ENCODE data around the gene ZNF195.
"Not testable (repeated sequence)": the region's sequence is repeated elsewhere in the genome, so short reads cannot be mapped to it uniquely, and the experiment has no call there.

ZNF195 gene

GRCh38 chr11:3378426-3379423 is at the start of gene ZNF195:
Gene ZNF195 (minus strand): TSS chr11:3379146. CDS start chr11:3379040, 106 bp downstream.
- DNase-seq (ENCODE audit: low read depth in 1 of 2, low spot score in 1 of 2): peak; percentile 94 to 97

GRCh38 chr11:3428076-3428475 is 49.1 kb upstream of the ZNF195 start:
- DNase-seq (ENCODE audit: low read depth in 1 of 2, low spot score in 1 of 2): not testable (repeated sequence)

DNA sequence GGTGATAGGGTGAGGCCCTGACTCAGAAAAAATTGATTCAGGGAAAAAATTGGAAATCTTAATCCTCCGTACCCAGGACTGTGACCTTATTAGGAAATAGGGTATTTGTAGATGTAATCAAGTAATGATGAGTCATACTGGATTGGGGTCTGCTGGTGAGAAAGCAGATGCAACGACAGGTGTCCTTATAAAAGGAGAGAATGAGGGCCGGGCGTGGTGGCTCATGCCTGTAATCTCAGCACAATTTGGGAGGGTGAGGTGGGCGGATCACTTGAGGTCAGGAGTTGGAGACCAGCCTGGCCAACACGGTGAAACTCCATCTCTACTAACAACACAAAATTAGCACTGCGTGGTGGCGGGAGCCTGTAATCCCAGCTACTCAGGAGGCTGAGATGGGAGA is 47.6 kb upstream of the ZNF195 start:
- DNase-seq (ENCODE audit: low read depth in 1 of 2, low spot score in 1 of 2): not testable (repeated sequence)

- not testable (repeated sequence) for DNase-seq (ENCODE audit: low read depth in 1 of 2, low spot score in 1 of 2)
These were observed 45.0 kb upstream of the ZNF195 start for GRCh38 chr11:3423928-3424327.

DNA sequence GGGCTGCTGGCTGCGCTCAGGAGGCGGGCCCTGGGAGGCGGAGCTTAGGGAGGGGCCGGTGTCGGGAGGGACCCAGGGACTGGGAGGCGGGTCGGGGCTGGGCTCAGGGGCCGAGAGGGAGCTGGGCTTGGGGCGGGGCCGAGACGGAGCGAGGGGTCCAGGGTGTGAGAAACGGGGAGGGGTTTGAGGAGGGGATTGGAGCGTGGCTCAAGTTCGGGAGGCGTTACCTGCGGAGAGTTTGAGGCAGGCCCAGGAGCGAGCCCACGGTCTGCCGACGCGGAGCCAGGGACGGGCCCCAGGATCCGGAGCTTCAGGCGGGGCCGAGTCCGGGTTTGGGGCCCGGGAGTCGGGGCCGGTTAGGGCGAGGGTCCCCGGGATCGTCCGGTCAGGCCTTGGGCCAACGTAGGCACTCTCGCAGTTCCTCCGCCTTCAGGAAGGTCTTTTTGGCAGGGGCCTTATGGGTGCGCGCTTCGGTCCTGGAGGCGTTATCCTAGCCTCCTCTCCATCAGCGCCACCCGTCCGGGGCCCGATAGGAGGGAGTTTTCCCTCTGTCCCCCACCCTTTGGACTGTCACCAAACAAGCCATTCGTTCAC is 44.3 kb upstream of the ZNF195 start:
- not testable (repeated sequence) for DNase-seq (ENCODE audit: low read depth in 1 of 2, low spot score in 1 of 2)

- DNase-seq (ENCODE audit: low read depth in 1 of 2, low spot score in 1 of 2): peak; percentile 97 to 98
These were observed 43.6 kb upstream of the ZNF195 start for GRCh38 chr11:3422380-3423137.

- not testable (repeated sequence) for DNase-seq (ENCODE audit: low read depth in 1 of 2, low spot score in 1 of 2)
These were observed 42.8 kb upstream of the ZNF195 start for GRCh38 chr11:3421608-3422379.

- DNase-seq (ENCODE audit: low read depth in 1 of 2, low spot score in 1 of 2): not testable (repeated sequence)
These were observed 41.5 kb upstream of the ZNF195 start for GRCh38 chr11:3420281-3421042.

DNA sequence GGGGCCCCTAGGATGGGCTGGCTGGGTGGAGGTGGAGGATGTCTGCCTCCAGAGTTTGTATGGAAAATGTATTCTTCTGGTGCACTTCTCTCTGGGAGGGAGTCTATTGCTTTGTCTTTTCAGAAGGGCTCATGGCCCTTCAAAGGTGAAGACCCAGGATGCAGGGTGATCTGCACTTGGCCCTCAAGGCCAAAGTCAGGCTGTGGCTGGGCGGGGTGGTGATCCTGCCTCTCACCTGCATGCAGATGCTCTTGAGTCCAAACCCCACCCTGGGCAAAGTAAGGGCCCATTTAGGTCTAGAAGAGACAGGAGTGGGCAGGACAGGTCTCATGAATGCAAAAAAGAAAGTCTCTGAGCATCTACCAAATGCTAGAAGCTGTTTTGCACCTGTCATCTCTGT is 40.5 kb upstream of the ZNF195 start:
- not testable (repeated sequence) for DNase-seq (ENCODE audit: low read depth in 1 of 2, low spot score in 1 of 2)

DNA sequence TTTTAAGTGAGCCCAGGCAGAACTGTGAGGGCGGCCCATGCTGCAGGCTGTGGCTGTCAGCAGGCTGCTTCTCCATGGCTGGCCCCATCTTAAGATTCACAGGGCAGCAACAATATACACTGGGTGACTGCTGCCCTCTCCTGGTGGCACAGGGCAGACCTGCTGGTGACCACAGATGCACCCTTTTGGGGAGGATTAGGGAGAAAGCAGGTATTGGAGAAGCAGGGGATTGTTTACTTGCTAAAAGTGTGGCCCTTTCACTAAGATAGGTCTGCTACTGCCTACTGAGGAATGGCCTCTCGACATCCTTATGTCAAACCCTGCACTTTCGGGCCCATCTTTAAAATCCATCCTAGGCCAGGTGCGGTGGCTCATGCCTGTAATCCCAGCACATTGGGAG is 38.1 kb upstream of the ZNF195 start:
- peak; percentile 16 to 45 for DNase-seq (ENCODE audit: low read depth in 1 of 2, low spot score in 1 of 2)

- not testable (repeated sequence) for DNase-seq (ENCODE audit: low read depth in 1 of 2, low spot score in 1 of 2)
These were observed 36.4 kb upstream of the ZNF195 start for GRCh38 chr11:3415301-3415700.

- not testable (repeated sequence) for DNase-seq (ENCODE audit: low read depth in 1 of 2, low spot score in 1 of 2)
These were observed 34.7 kb upstream of the ZNF195 start for GRCh38 chr11:3413666-3414065.

GRCh38 chr11:3412837-3413236 is 33.9 kb upstream of the ZNF195 start:
- no peak for DNase-seq (ENCODE audit: low read depth in 1 of 2, low spot score in 1 of 2)

DNA sequence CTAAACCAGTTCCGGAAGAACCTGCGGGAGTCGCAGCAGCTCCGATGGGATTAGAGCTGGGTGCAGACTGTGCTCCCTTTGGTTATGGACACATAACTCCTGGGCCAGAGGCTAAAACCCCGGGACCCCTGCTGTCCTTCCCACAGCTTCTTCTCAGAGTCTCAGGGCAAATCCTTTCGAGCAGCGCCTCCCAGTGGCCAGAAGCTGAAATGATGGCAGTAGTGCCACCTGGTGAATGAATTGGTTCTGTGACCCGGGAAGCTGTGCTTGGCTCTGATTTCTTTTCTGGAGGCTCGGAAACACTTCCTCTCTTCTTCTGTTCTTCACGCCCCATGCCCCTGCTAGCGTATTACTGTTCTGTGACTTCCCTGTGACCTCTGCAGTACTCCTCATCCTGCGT is 29.8 kb upstream of the ZNF195 start:
- DNase-seq (ENCODE audit: low read depth in 1 of 2, low spot score in 1 of 2): peak; percentile 53 to 67

- DNase-seq (ENCODE audit: low read depth in 1 of 2, low spot score in 1 of 2): not testable (repeated sequence)
These were observed 29.2 kb upstream of the ZNF195 start for GRCh38 chr11:3408058-3408605.

DNA sequence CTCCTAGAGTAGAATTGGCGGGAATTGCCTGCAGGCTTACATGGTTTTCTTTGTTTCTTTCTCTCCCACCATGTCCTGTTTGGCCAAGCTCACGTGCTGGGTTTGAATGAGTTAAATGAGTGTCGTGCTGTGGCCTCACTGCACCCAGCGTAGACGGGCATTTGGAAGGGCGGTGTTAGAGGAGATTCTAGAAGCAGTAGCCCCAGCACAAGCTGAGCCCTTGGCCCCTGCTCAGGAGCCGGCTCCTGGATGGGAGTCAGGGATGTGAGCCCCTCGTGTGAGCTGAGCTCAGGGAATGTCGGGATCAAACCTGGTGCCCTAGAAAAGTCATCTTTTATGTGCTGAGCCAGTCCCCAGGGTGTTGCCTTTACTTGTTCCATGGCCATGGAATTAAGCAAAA is 28.0 kb upstream of the ZNF195 start:
- not testable (repeated sequence) for DNase-seq (ENCODE audit: low read depth in 1 of 2, low spot score in 1 of 2)

GRCh38 chr11:3406223-3406875 is 27.4 kb upstream of the ZNF195 start:
- not testable (repeated sequence) for DNase-seq (ENCODE audit: low read depth in 1 of 2, low spot score in 1 of 2)

- DNase-seq (ENCODE audit: low read depth in 1 of 2, low spot score in 1 of 2): not testable (repeated sequence)
These were observed 25.4 kb upstream of the ZNF195 start for GRCh38 chr11:3404076-3404925.

Data from stimulated activated CD4-positive, alpha-beta T cell treated with anti-CD3 and anti-CD28 coated beads, Interleukin-15, amount 100 ng/mL, for 1 hour (primary cell).